Dedifferentiated amniotic fluid mesenchymal stem cell (primary cell): Measurements from ENCODE around the gene AMIGO3.

Experiments used
- DNase-seq: peaks from one replicate; pipeline ENCODE4 v3.0.0-alpha.2; 2016; ENCODE audit errors: extremely low spot score

AMIGO3 gene

GRCh38 chr3:49724586-49724985 is 5.1 kb upstream of the AMIGO3 start:
- no peak for DNase-seq

DNA sequence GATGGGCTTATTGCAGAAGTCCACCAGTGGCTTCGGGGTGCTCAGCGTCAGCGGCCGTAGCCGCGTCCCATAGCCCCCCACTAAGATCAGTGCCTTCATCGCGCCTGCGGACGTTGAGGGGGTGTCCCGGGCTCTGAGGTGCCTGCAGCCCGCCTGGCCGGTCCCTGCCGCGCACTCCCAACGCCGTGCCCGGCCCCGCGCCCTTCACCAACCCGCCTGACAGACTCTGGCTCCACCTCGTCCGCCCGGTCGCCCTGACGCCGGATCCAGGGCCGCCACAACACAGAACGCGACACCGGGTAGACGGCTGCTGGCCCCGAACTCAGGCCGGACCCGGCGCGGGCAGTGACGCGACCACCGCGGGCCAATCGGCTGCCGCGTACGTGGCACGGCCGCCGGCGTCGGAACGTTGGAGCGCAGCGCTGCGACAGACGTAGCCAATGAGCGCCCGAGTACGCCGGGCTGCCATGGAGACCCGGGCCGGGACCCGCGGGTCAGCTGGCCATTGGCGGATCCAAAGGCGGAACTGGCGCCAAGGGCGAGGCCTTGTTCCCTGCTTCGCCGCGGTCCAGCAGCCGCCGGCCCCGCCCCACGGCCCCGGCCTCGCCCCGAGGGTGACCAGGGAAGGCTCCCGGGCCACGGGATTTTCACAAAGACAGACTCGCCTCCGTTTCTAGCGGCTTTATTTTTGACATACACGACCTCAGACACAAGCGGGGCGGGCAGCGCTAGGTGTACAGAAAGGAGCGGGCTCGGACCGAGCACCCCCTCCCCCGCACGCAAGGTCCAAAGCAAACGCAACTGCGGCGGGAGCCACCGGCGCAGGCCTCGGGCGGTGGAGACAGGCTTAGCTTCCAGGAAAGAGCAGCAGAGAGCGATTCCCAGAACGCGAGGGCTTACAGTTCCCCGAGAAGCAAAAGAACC is 4.4 kb upstream of the AMIGO3 start, which contains the start of gene GMPPB:
TSS of gene GMPPB (minus strand) at position 324 of the 924 bp plus-strand sequence. CDS start at position 99, 225 bp downstream.
- peak; percentile 96 for DNase-seq

- DNase-seq = peak; percentile 17
Measured at GRCh38 chr3:49723296-49723627, 3.8 kb upstream of the AMIGO3 start.

DNA sequence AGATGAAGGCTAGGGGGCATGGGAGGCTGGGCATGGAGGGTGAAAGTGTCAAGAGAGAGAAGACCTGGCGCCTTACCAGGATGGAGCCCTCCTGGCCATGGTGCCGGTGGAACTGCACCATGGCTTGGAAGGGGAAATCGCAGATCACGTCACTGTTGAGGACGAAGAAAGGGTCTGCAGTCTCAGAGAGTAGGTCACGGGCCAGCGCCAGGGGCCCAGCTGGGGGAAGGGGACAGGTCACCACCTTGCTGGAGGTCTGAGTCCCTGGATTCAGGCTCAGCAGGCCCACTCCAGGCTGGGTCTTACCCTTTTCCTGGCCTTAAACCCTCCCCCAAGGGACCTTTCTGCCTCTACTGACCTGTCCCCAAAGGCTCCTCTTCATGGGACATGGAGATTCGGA is 3.4 kb upstream of the AMIGO3 start:
- no peak for DNase-seq

DNA sequence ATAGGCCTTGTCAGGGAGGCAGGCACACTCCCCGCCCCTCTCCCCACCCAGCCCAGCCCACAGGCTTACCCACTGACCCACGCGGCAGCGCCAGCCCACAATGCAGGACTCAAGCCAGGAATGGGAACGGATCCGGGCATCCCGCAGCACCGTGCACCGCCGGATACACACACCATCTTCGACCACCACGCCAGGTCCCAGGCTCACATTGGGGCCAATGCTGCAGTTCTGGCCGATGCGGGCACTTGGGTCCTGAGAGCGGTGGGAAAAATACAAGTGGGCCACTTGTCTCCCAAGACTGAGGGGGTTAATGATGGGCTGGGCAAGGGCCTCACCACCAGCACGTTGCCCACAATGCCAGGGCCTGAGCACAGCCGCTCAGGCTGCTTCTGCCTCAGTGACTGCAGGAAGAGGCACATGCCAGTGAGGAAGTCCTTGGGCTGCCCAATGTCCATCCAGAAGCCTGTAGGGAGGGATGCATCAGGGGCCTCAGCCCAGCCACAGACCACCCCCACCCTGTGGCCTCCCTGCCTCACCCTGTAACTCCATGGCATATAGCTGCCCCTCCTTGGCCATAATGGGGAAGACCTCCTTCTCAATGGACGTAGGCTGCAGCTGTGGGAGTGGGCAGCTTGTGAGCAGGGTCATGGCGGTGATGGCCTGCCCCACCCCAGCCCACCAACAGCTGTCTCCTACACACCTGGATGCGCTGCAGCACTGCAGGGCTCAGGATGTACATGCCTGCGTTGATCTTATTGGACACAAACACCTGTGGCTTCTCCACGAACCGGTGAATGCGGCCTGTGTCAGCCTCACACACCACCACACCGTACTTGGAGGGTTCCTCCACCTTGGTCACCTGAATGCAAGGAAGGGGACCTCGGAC is 2.7 kb upstream of the AMIGO3 start:
- no peak for DNase-seq

DNA sequence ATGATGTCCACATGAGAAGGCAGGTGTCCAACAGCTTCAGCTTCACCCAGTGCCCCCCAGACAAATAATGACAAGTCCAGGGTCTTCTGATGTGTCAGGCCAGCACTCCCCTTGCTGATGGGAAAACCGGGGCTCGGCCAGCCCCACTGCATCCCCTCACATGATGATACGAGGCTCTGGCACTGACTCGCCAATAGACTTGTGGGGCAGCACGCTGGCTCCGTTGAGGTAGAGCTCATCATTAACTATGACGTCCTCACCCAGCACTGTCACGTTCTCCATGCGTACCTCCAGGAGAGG is 2.1 kb upstream of the AMIGO3 start:
- no peak for DNase-seq

DNA sequence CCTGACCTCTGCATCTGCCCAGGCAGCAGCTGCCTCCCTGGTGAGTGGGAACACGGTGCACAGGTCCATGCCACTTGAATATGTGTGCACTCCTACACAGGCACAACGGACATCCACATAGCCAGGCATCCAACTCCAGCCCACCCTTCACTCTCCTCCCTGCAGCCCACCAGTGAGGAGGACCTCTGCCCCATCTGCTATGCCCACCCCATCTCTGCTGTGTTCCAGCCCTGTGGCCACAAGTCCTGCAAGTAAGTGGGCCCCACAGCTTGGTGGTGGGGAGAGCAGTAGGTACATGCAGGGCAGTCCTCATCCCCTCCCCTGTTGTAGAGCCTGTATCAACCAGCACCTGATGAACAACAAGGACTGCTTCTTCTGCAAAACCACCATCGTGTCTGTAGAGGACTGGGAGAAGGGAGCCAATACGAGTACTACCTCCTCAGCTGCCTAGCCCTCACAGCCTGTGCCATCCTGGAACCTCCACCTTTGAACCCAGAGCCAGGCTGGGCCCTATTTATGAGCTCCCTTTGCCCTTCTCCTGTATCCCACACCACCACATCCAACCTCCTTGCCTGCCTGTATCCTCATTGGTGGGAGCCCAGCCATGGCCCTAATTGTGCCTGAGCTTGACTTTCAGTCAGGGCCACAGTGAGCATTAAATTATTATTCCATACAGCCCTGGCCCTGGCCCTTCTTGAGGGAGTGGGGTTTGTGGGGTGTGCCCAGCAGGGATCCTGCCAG is 1.5 kb upstream of the AMIGO3 start:
- no peak for DNase-seq

DNA sequence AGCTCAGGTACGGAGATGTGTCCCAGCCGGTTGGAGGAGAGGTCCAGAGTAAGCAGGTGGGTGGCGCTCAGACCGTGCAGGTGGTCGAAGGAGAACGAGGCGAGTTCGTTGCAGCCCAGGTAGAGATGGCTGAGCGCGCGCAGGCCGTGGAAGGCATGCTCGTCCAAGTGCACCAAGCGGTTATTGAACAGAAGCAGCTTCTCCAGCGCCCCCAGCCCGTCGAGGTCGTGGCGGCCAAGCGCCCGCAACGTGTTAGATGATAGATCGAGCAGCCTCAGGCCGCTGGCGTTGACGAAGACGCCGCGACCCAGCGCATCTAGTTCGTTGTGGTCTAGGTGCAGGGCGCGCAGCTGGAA is 648 bp downstream of the AMIGO3 start:
- no peak for DNase-seq

- no peak for DNase-seq
Measured at GRCh38 chr3:49717959-49718857, 1.3 kb downstream of the AMIGO3 start.

GRCh38 chr3:49717211-49717958 is 2.1 kb downstream of the AMIGO3 start:
- no peak for DNase-seq

DNA sequence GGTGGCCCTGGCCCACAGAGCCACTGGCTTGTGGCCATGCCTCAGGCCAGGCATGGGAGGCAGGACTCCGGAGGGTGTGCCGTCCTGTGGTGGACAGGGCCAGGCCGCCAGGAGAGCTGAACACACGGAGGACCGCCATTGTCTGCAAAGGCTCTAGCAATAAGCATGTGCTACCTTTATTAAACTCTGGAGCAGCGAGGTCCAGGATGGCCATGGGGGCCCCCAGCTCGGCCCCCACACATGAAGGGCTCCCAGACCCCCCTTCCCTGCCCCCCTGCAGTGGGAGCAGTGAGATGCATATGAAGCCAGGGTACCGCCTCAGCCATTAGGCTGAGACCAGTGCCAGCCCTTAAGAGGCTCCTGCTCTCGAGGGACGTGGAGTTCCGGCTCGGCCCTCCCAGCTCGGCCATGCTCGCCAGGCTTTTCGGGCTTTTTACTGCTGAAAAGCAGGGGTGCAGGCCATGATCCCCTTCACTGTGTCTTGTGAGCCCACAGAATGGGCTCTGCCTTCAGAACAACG is 2.7 kb downstream of the AMIGO3 start:
- no peak for DNase-seq

- no peak for DNase-seq
Measured at GRCh38 chr3:49716169-49716568, 3.3 kb downstream of the AMIGO3 start.

- no peak for DNase-seq
Measured at GRCh38 chr3:49715611-49716121, 3.8 kb downstream of the AMIGO3 start.

- DNase-seq = no peak
Measured at GRCh38 chr3:49714728-49715550, 4.5 kb downstream of the AMIGO3 start.

DNA sequence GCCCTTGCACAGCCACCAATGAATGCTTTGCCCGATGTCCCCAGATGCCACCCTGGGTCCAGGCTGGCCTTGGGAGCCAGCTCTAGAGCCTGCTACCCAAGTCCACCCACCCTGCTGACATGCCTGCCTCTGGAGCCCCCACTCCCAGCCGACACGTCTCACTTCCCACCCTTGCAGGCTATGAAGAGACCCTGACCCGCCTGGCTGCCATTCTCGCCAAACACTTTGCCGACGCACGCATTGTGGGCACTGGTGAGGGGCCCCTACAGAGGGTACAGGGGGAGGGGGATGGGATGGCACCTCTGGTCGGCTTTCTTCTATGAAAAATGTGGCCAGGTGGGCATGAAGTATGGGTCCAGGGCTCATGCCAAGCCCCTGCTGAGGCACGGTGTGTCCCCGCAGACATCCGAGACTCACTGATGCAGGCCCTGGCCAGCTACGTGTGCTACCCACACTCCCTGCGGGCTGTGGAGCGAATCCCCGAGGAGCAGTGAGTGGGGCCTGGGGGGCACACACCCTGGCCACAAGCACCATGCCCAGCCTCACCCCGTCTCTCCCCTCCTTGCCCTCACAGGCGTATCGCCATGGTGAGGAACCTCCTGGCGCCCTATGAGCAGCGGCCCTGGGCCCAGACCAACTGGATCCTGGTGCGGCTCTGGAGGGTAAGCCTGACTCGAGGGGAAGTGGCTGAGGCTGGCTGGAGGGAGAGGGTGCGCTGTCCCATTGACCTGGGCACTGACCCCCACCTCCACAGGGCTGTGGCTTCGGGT is 6.0 kb downstream of the AMIGO3 start:
- DNase-seq = no peak

- DNase-seq = no peak
Measured at GRCh38 chr3:49712631-49713317, 6.7 kb downstream of the AMIGO3 start.

- DNase-seq = no peak
Measured at GRCh38 chr3:49712166-49712565, 7.3 kb downstream of the AMIGO3 start.

DNA sequence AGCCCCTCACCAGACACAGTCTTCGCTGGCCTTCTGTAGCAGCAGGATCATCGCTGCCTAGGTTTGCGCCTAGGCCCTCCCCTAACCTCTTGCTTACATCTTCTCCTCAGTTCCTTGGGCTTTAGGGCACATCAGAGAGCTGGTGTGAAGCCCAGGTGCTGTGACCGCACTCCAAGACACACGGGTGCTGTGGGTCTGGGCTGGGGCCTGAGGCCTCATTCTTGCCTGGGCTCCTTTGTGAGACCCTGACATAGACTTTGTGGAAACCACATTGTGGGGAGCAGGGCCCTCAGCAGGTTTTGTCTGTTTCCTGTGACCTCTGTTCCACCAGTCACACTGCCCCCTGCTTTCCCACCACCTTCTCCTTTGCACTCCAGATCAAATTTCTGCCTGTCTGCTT is 8.0 kb downstream of the AMIGO3 start:
- DNase-seq = no peak
